Activated T-helper 1 cell treated with anti-CD3 and anti-CD28 coated beads, Interleukin-12 subunit alpha, Interleukin-12 subunit beta, Interleukin-2, Interleukin-4 antibody, amounts not matched to agents 30 ng/mL and 10 ng/mL and 1 ng/mL, durations not matched to agents 14 hours and 24 hours and 36 hours (primary cell): ENCODE data around the gene FKBP11. TPM values are rescaled to one million over a fixed set of nuclear protein-coding genes. Genes with fewer than 3 reads are reported as not detected.
"Not testable (repeated sequence)": the region's sequence is repeated elsewhere in the genome, so short reads cannot be mapped to it uniquely, and the experiment has no call there.

Experiments used
- DNase-seq: peaks from one replicate; pipeline ENCODE4 v3.0.0; 2021; ENCODE audit warnings: low spot score
- H3K27ac Mint-ChIP-seq: one replicate; pipeline ENCODE4 v1.8.0; 2021; ENCODE audit warnings: mild to moderate bottlenecking, mixed read lengths
- H3K27me3 Mint-ChIP-seq: one replicate; pipeline ENCODE4 v1.8.0; 2022; ENCODE audit warnings: mild to moderate bottlenecking, moderate library complexity, mixed read lengths; ENCODE audit not compliant: insufficient read depth
- H3K36me3 Mint-ChIP-seq: one replicate; pipeline ENCODE4 v1.8.0; 2021; ENCODE audit warnings: low read depth, mixed read lengths
- H3K4me1 Mint-ChIP-seq: one replicate; pipeline ENCODE4 v1.8.0; 2021; ENCODE audit warnings: low read depth, mixed read lengths
- H3K4me3 Mint-ChIP-seq: one replicate; pipeline ENCODE4 v1.8.0; 2021; ENCODE audit warnings: mild to moderate bottlenecking, moderate library complexity, mixed read lengths
- H3K9me3 Mint-ChIP-seq: one replicate; pipeline ENCODE4 v1.8.0; 2021; ENCODE audit warnings: mixed read lengths
- intact Hi-C: fragments of 100-400 bp; cut with micrococcal nuclease; formaldehyde crosslinking; loops from one replicate; pipeline ENCODE4 v1.15.1; 2024
- total RNA-seq: library from RNA; stranded (reverse); gene quantifications from 2 replicates; pipeline ENCODE4 v1.2.3, GENCODE V29; 2022

FKBP11 gene
- total RNA-seq, 1 donor from 2014 or later = 67.9 TPM

DNA sequence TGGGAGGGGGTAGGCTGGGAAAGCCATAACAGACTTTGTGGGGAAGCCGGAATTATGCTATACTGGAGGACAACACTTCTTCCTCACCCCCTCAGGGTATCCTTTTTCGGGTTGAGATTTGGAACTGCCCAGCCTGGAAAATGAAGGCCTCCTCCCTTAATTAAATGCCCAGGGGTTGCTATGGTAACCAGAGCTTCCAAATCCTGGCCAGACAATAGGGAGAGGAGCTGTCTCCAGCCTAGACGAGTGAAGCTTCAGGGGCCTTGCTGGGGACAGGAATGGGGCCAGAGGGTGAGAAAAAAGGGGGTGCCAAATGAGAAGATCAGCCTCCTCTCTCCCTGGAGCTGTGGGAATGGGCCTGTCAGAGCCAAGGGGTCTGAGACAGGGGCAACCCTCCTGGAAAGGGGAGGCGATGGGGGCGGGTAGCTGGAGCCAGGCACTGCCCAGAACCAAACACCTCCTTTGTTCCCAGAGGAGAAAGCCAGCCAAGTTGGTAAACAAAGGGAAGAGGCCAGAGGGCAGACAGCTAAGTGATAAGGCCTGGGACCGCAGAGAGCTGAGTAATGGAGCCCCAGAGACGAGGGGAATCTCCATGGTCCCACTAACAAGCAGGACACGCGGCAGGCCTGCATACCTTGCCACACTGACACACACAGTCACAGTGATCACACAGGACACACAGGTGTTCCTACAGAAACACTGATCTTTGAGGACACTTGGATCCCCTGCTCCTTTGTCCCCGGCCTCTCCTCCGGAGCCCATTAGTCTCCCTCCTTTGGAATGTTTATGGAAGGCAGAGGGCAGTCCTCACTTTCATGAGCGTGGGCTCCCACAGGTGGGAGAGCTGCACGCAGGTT lies 41.8 kb downstream of the FKBP11 start:
- Mint-ChIP-seq H3K27me3 (peaks cover 41% of the 10 kb centered on the region), H3K4me1 (peaks cover 10% of the 10 kb centered on the region), H3K9me3 (no peaks in the 10 kb centered on the region), H3K27ac (no peak overlapping the region), H3K4me3 (no peak overlapping the region), H3K36me3 (no peaks in the 10 kb centered on the region)
- no peak for DNase-seq
- intact Hi-C loops = no loop called here

DNA sequence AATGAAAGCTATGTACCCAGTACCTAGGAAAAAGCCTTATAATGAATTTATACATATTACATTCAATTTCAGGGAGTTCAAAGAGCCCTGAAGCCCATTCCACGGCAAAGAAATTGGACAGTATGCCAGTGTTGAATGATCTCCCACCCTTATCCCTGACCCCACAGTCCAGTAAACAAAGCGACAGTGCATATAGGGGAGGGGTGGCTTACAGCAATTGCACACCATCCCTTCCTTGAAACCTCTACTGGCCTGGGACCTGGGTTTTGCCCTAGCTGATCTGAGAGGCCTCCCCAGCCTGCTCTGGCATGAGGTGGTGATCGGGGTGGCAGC lies 42.4 kb downstream of the FKBP11 start:
- DNase-seq = no peak
- H3K4me1 Mint-ChIP-seq = peaks cover 10% of the 10 kb centered on the region

DNA sequence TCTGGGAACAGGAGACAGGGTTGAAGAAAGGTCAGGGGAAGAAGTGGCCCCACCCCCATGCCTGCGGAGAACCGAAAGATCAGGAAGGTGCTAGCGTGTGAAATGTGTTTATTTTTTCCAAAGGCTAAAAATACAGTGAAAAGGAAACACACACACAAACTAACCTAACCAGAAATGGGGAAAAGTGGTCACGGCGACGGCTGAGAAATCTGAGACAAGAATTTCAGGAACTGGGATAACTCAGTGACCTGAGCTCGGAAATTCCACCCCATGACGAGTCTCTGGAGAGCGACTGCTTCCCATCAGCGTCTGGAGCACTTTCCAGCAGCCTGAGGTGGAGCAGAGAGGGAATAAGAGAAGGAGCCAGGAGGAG lies 43.0 kb downstream of the FKBP11 start:
- Mint-ChIP-seq H3K4me3 (no peak overlapping the region), H3K4me1 (peaks cover 10% of the 10 kb centered on the region), H3K9me3 (no peaks in the 10 kb centered on the region), H3K27ac (no peak overlapping the region), H3K27me3 (peaks cover 45% of the 10 kb centered on the region), H3K36me3 (no peaks in the 10 kb centered on the region)
- DNase-seq = no peak
- intact Hi-C loops = no loop called here

More for the DNA sequence above, 42.4 kb downstream of the FKBP11 start:
- H3K36me3 Mint-ChIP-seq = no peaks in the 10 kb centered on the region
- no peaks in the 10 kb centered on the region for H3K9me3 Mint-ChIP-seq
- no peak overlapping the region for H3K4me3 Mint-ChIP-seq
- no peak overlapping the region for H3K27ac Mint-ChIP-seq
- H3K27me3 Mint-ChIP-seq = peaks cover 45% of the 10 kb centered on the region
- intact Hi-C loops = no loop called here

DNA sequence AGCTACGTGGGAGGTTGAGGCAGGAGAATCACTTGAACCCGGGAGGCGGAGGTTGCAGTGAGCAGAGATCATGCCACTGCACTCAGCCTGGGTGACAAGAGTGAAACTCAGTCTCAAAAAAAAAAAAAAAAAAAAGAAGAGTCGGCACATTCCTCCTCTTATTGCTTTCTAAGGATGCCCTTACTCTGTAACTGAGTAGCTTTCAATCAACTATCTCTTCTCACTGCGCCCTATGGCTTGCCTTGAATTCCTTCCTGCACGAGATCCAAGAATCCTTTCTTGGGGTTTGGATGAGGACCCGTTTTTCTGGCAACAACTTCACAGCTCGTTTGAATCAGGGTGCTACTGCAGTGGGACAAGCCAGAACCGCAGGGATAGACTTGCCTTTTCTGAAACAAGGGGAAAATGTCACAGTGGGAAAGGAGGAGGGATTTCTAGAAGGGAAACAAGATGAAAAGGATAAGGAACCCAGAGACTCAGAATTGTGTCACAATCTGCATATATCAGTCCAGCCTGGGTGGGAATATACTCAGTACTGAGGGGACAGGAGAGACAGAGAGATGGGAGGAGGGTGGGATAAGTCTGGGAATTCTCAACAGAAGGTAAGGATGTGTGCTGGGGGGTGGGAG lies 43.5 kb downstream of the FKBP11 start:
- no peak overlapping the region for H3K4me3 Mint-ChIP-seq
- no peak overlapping the region for H3K27ac Mint-ChIP-seq
- H3K36me3 Mint-ChIP-seq = no peaks in the 10 kb centered on the region
- no peaks in the 10 kb centered on the region for H3K9me3 Mint-ChIP-seq
- peaks cover 10% of the 10 kb centered on the region for H3K4me1 Mint-ChIP-seq
- DNase-seq = no peak
- peaks cover 45% of the 10 kb centered on the region for H3K27me3 Mint-ChIP-seq
- intact Hi-C loops = no loop called here

DNA sequence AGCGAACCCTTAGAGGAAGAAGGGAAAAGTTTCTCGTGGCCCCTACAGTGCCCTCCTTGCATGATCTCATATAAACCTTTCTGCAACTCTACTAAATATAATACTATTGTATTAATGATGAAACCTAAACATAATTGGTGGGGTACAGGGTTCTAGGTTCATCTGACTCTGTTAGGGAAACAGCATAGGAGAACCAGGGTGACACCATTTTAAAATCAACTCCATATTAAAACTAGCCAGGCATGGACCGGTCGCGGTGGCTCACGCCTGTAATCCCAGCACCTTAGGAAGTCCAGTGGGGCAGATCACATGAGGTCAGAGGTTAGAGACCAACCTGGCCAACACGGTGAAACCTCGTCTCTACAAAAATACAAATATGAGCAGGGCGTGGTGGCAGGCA lies 44.6 kb downstream of the FKBP11 start:
- intact Hi-C loops = no loop called here
- DNase-seq = no peak
- Mint-ChIP-seq H3K36me3 (no peaks in the 10 kb centered on the region), H3K9me3 (no peaks in the 10 kb centered on the region), H3K27me3 (peaks cover 45% of the 10 kb centered on the region), H3K4me3 (no peak overlapping the region), H3K27ac (no peak overlapping the region), H3K4me1 (peaks cover 10% of the 10 kb centered on the region)

DNA sequence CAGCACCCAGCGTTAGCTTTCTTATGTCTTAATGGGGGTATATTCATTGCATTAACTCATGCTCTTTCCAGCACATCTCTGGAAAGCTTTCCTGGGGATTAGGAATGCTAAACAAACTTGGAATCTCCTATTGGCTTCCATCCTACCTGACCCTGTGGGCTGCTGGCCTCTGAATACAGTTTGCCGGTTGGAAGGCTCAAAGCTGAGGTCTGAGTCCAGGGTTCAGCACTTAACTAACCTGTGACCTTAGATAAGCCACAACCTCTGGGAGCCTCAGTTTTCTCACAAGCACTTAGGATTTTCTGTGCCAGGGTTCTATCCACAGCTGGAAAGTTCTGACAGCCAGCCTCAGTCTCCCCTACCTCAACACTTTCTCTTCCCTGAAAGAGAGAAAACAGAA lies 46.7 kb downstream of the FKBP11 start:
- H3K9me3 Mint-ChIP-seq = no peaks in the 10 kb centered on the region
- DNase-seq = no peak
- no peaks in the 10 kb centered on the region for H3K36me3 Mint-ChIP-seq
- H3K4me1 Mint-ChIP-seq = peaks cover 10% of the 10 kb centered on the region
- peaks cover 41% of the 10 kb centered on the region for H3K27me3 Mint-ChIP-seq
- intact Hi-C loops = no loop called here
- H3K27ac Mint-ChIP-seq = no peak overlapping the region
- no peak overlapping the region for H3K4me3 Mint-ChIP-seq

DNA sequence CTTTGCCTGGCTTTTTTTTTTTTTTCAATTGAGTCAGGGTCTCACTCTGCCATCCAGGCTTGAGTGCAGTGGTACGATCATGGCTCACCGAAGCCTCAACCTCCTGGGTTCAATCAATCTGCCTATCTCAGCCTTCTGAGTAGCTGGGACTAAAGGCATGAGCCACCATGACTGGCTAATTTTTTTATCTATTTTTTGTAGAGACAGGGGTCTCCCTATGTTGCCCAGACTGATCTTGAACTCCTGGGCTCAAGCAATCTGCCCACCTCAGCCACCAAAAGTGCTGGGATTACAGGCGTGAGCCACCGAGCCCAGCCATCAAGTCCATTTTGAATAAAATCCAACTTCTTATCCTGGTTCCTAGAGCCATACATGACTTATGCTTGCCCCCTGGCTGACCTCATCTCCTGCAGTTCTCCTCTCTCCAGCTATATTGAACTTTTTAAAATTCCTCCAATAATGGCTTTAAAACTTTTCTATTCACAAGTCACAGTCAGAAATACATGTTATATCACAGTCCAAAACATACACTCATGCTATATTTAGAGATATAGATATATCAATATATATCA lies 49.3 kb downstream of the FKBP11 start:
- no peaks in the 10 kb centered on the region for H3K9me3 Mint-ChIP-seq
- no peak for DNase-seq
- H3K4me3 Mint-ChIP-seq = no peak overlapping the region
- peaks cover 27% of the 10 kb centered on the region for H3K27me3 Mint-ChIP-seq
- intact Hi-C loops = no loop called here
- no peak overlapping the region for H3K27ac Mint-ChIP-seq
- no peaks in the 10 kb centered on the region for H3K4me1 Mint-ChIP-seq
- H3K36me3 Mint-ChIP-seq = no peaks in the 10 kb centered on the region

DNA sequence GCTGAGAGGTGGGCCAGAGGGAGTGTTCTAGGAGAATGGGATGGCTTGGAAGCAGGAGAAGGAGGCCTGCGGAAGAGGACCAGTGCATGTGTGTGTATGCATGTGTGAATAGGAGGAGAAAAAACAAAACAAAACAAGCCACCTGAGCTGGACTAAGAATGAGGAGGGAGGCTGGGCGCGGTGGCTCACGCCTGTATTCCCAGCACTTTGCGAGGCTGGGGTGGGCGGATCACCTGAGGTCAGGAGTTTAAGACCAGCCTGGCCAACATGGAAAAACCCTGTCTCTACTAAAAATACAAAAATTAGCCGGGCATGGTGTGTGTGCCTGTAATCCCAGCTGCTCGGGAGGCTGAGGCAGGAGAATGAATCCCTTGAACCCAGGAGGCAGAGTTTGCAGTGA lies 51.8 kb downstream of the FKBP11 start:
- H3K27ac Mint-ChIP-seq, H3K4me1 Mint-ChIP-seq, H3K36me3 Mint-ChIP-seq, H3K9me3 Mint-ChIP-seq, H3K4me3 Mint-ChIP-seq, intact Hi-C loops, DNase-seq: not testable (repeated sequence)
- peaks cover 15% of the 10 kb centered on the region for H3K27me3 Mint-ChIP-seq

DNA sequence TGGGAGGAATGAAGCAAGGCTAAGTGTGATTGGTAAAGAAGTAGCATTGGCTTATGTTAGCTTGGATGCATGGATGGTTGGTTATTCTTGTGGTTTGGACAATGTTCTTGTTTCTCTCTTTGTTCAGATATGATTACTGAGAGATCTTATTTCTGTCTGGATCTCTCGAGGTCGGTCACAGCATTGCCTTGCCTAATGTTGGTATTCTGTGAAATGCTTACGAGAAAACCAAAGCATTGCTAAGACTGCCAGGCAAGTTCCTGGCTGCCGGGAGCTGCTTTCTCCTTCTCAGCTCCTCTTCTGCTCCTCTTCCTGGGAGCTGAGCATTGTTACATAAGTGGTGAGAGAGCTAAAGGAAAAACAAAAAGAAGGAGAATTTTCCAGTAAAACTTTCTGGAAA lies 52.2 kb downstream of the FKBP11 start:
- no peak for DNase-seq
- no peaks in the 10 kb centered on the region for H3K9me3 Mint-ChIP-seq
- no peak overlapping the region for H3K4me3 Mint-ChIP-seq
- no peaks in the 10 kb centered on the region for H3K4me1 Mint-ChIP-seq
- no peak overlapping the region for H3K27ac Mint-ChIP-seq
- peaks cover 11% of the 10 kb centered on the region for H3K27me3 Mint-ChIP-seq
- H3K36me3 Mint-ChIP-seq = no peaks in the 10 kb centered on the region
- intact Hi-C loops = no loop called here

Other genes starting within 250 kb of the FKBP11 start
- 65.3 and 66.4 TPM in 2 replicates for gene KANSL2, start 243.3 kb downstream of the FKBP11 start, total RNA-seq
- 67.2 and 67.7 TPM in 2 replicates for gene CCNT1, start 208.8 kb downstream of the FKBP11 start, total RNA-seq
- gene ADCY6, start 136.4 kb downstream of the FKBP11 start, total RNA-seq = 0.32 and 0.78 TPM in 2 replicates
- 11.4 and 13.1 TPM in 2 replicates for gene CACNB3, start 107.0 kb downstream of the FKBP11 start, total RNA-seq
- 120 and 127 TPM in 2 replicates for gene DDX23, start 73.3 kb downstream of the FKBP11 start, total RNA-seq
- gene RND1, start 59.6 kb downstream of the FKBP11 start, total RNA-seq = 7.9 and 9.3 TPM in 2 replicates
- 116 and 117 TPM in 2 replicates for gene ARF3, start 32.0 kb upstream of the FKBP11 start, total RNA-seq
- 0.13 and 0.37 TPM in 2 replicates for gene WNT10B, start 46.2 kb upstream of the FKBP11 start, total RNA-seq
- 0.21 and 0.24 TPM in 2 replicates for gene WNT1, start 52.8 kb upstream of the FKBP11 start, total RNA-seq
- gene DDN, start 73.9 kb upstream of the FKBP11 start, total RNA-seq = 0.78 and 1.1 TPM in 2 replicates
- gene PRKAG1, start 93.3 kb upstream of the FKBP11 start, total RNA-seq = 85.0 and 85.1 TPM in 2 replicates
- gene KMT2D, start 135.3 kb upstream of the FKBP11 start, total RNA-seq = 107 and 109 TPM in 2 replicates
- 8.6 and 10.7 TPM in 2 replicates for gene RHEBL1, start 144.5 kb upstream of the FKBP11 start, total RNA-seq
- gene DHH, start 169.3 kb upstream of the FKBP11 start, total RNA-seq = 0.10 TPM in 1 of 2 replicates, not detected in the other
- gene LMBR1L, start 185.4 kb upstream of the FKBP11 start, total RNA-seq = 50.4 and 52.5 TPM in 2 replicates
- gene TUBA1B, start 205.9 kb upstream of the FKBP11 start, total RNA-seq = 1,521 TPM in 2 replicates